Measurements from ENCODE around the gene CLCN2. TPM values are rescaled to one million over a fixed set of nuclear protein-coding genes. Genes with fewer than 3 reads are reported as not detected.
A peak's percentile ranks its signal among the peaks of the same experiment; 100 is the strongest.

CLCN2 gene
- total and polyA plus RNA-seq, 10 donors = 1.6 to 6.4 (median 3.7) TPM

DNA sequence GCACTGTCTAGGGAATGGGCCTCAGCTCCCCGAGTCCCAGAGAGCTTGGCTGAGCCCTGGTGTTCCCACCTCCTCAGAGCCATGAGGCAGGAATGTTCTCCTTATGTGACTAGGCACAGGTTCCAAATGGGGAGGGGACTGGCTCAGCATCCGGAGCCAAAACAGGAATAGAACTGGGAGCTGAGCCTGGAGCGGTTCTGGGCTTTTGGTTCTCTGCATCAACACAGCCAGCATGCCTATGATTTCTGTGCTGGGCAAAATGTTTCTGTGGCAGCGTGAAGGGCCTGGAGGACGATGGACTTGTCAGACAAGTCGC, 24.0 kb downstream of the CLCN2 start, which contains the start of gene FAM131A:
Gene FAM131A, plus strand, starts transcription at position 202 of the 316 bp plus-strand sequence. Its CDS starts 31 bp downstream, at position 233.
- no peak for TF ChIP-seq CTCF (IDR thresholded peaks at IDR 0.05 in 8 of 11, conservative IDR thresholded peaks at IDR 0.05 in 3 of 11)
- TF ChIP-seq POLR2A (IDR thresholded peaks at IDR 0.05) = no peak
- no peak for TF ChIP-seq POLR2AphosphoS5 (IDR thresholded peaks at IDR 0.05)
- intact Hi-C loops (cut with DNase I; ENCODE audit: low total_unique reads) = no loop called here
- H3K4me1 ChIP-seq = peaks cover 8 to 68% (median 35%) of the 10 kb centered on the region in 6 donors

DNA sequence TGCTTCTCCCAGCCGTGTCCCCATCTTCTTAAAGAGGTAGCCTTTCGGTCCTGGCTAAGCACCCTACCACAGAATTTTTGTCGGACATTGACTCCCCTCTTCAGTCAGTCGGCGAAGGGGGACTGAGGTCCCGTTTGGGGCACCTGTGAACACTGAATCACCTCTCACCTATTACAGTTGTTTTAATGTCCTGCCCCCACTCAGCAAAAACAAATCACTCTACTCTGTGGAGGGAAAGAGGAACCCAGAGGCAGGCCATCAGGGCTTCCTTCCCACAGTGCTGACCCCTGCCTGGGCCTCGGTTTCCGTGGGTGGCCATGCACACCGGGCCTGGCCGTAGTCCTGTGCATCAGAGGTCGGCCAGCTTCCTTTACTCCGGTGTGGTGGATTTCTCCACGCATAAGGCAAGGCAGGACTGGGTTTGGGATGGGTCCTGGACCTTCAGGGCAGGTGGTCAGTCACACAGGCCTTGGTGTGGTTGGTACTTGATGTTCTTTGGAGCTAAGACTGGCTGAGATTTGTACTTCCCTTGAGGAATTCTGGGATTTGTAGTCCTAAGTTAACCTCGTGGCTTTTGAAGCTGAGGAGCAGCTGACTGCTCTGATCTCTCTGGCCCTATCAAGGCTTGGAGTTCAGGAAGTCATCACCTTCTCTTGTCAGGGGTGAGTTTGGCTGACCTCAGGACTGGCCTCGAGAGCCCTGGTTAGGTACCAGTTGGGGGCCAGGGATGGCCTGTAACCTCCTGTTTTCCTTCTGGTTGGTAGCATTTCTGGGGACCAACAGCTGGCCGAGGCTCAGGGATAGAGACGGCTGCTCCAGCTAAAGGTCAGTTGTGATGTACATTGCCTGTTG, 24.6 kb downstream of the CLCN2 start:
- TF ChIP-seq CTCF (IDR thresholded peaks at IDR 0.05 in 8 of 11, conservative IDR thresholded peaks at IDR 0.05 in 3 of 11) = no peak
- peak in 2 of 3 donors; percentile 3 to 17 for TF ChIP-seq POLR2AphosphoS5 (IDR thresholded peaks at IDR 0.05)
- Histone ChIP-seq H3K4me3 (peak overlapping the region; percentile 59 to 83 (median 75)), H3K9me3 (no peaks in the 10 kb centered on the region), H3K36me3 (peaks cover 3 to 49% (median 36%) of the 10 kb centered on the region in 6 donors), H3K27ac (peak overlapping the region; percentile 83 to 95 (median 89)), H3K4me1 (peaks cover 8 to 74% (median 40%) of the 10 kb centered on the region in 6 donors), H3K27me3 (replicated peaks in 1 of 7) (peaks cover 0 to 5% (median 0%) of the 10 kb centered on the region in 7 donors)
- no peak for DNase-seq
- intact Hi-C loops (cut with DNase I; ENCODE audit: low total_unique reads) = no loop called here
- 21 to 30% (median 25%) methylated on average over 12 to 17 of the region's 17 CpGs for WGBS, 5 donors

More for the DNA sequence above, 24.0 kb downstream of the CLCN2 start, which contains the start of gene FAM131A:
- peaks cover 3 to 49% (median 36%) of the 10 kb centered on the region in 6 donors for H3K36me3 ChIP-seq
- WGBS, 5 donors = 85 to 99% (median 90%) methylated on average over 5 to 6 of the region's 6 CpGs
- H3K4me3 ChIP-seq = peak within 1 kb of the TSS; percentile 59 to 83 (median 75)
- DNase-seq = no peak
- peak within 1 kb of the TSS; percentile 83 to 95 (median 89) for H3K27ac ChIP-seq
- peaks cover 0 to 5% (median 0%) of the 10 kb centered on the region in 7 donors for H3K27me3 ChIP-seq (replicated peaks in 1 of 7)
- no peaks in the 10 kb centered on the region for H3K9me3 ChIP-seq

DNA sequence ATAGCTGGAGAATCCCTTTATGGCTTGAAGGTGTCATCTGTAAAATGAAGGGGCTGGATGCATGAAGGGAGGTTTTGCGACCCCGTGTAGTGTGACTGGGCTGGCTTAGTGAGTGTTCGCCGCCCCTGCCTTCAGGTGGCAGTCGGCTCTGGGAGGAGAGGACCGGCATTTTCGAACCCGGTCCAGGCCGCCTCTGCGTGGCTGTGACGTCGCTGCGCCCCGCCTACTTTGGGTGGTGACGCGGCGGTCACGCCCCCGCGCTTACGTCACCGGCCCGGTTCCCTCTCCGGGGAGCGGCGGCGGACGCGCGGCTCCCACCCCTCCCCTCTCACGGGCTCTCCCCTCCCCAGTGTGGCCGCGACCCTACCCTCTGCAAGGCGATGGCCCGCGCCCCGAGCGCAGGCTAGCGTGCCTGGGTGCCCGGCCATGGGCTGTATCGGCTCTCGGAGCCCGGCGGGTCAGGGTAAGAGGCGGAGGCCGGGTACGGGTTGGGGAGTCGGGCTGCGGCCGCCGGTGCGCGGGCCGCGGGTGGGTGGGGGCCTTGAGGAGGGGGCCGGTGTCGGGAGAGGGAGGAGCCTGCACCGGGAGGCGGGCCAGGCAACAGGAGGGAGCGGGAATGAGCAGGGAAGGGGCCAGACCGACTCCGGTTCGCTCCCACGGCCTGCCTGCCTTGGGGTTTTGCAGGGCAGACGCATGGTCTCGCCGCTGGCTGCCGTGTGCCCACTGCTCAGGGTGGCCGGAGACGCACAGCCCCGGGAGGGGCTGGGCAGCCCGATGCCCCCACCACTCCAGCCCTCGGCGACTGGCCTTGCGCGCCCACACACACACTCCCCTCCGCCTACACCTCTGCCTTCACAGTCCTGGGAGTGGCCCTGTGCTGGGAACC, 25.5 kb downstream of the CLCN2 start:
- intact Hi-C loops (cut with DNase I; ENCODE audit: low total_unique reads) = no loop called here
- peaks cover 8 to 80% (median 41%) of the 10 kb centered on the region in 6 donors for H3K4me1 ChIP-seq
- H3K4me3 ChIP-seq = peak overlapping the region; percentile 59 to 83 (median 75)
- peak overlapping the region; percentile 83 to 95 (median 89) for H3K27ac ChIP-seq
- H3K36me3 ChIP-seq = peaks cover 3 to 51% (median 44%) of the 10 kb centered on the region in 6 donors
- peaks cover 0 to 5% (median 0%) of the 10 kb centered on the region in 7 donors for H3K27me3 ChIP-seq (replicated peaks in 1 of 7)
- peak; percentile 96 for DNase-seq
- 0 to 3% (median 1%) methylated on average over 21 to 77 of the region's 77 CpGs for WGBS, 5 donors
- TF ChIP-seq CTCF (IDR thresholded peaks at IDR 0.05 in 8 of 11, conservative IDR thresholded peaks at IDR 0.05 in 3 of 11) = peak in 1 of 11 experiments; percentile 10
- peak; percentile 91 to 96 (median 93) for TF ChIP-seq POLR2AphosphoS5 (IDR thresholded peaks at IDR 0.05)
- TF ChIP-seq POLR2A (IDR thresholded peaks at IDR 0.05) = no peak
- no peaks in the 10 kb centered on the region for H3K9me3 ChIP-seq

Measured in spleen (tissue), 11 donors.